ENCODE data around the gene SCN3B.

DNA sequence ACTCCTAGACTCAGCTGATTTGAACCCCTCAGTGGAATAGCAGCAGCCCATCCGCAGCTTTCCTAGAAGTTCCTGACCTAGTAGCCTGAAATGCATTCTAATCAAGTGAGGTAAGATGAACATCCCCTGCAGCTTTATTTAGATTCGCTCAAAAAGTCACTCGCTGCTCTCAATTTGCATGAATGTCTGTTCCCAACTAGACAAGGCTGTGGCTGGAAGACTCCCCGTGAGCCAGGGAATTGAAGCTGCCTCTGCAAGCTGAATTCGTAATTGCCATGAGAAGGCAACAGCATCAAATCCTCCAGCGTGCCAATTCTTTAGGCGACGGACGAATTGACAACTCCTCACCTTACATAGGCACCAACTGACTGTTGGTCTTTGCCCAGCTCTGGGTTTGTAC, 17.1 kb upstream of the SCN3B start:
- TF ChIP-seq POLR2A (IDR thresholded peaks at IDR 0.05) = no peak
- TF ChIP-seq, protein P1, sequence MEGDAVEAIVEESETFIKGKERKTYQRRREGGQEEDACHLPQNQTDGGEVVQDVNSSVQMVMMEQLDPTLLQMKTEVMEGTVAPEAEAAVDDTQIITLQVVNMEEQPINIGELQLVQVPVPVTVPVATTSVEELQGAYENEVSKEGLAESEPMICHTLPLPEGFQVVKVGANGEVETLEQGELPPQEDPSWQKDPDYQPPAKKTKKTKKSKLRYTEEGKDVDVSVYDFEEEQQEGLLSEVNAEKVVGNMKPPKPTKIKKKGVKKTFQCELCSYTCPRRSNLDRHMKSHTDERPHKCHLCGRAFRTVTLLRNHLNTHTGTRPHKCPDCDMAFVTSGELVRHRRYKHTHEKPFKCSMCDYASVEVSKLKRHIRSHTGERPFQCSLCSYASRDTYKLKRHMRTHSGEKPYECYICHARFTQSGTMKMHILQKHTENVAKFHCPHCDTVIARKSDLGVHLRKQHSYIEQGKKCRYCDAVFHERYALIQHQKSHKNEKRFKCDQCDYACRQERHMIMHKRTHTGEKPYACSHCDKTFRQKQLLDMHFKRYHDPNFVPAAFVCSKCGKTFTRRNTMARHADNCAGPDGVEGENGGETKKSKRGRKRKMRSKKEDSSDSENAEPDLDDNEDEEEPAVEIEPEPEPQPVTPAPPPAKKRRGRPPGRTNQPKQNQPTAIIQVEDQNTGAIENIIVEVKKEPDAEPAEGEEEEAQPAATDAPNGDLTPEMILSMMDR (IDR thresholded peaks at IDR 0.05) = no peak

Data from breast epithelium (tissue), 3 donors.